Measurements from ENCODE around the gene ARID1B.

- no peak for TF ChIP-seq POLR2AphosphoS5 (IDR thresholded peaks at IDR 0.05; ENCODE audit: low read depth, low read length)
- no peak for TF ChIP-seq CTCF (IDR thresholded peaks at IDR 0.05)
Measured at GRCh38 chr6:157008568-157008967, 231.4 kb downstream of the ARID1B start.
